GM23338 (cell line): Measurements from ENCODE around the gene CPNE4. TPM values are rescaled to one million over a fixed set of nuclear protein-coding genes. Genes with fewer than 3 reads are reported as not detected.

Experiments used
- ATAC-seq: fragments of 200-7000 bp; cut with Tn5 transposase; 3 replicates; pipeline ENCODE4 v1.9.1; 2020
- DNase-seq: peaks from one replicate; pipeline ENCODE4 v3.0.0-alpha.2; 2015; ENCODE audit warnings: low spot score
- H2AFZ ChIP-seq: fragments of 200-600 bp; sonication (generic); 2 replicates; pipeline ENCODE4 v1.8.0; 2016; ENCODE audit warnings: antibody characterized with exemption, mild to moderate bottlenecking, moderate library complexity
- H3F3A ChIP-seq: fragments of 200-600 bp; sonication (generic); replicated peaks from 2 replicates; pipeline ENCODE4 v1.8.0; 2017; ENCODE audit warnings: antibody characterized with exemption, mixed run types, low read depth
- H3K27ac ChIP-seq: fragments of 200-600 bp; sonication (generic); 2 replicates; pipeline ENCODE4 v1.6.1; 2016; ENCODE audit warnings: low read depth
- H3K27me3 ChIP-seq: fragments of 200-600 bp; sonication (generic); 2 replicates; pipeline ENCODE4 v1.8.0; 2016; ENCODE audit warnings: mild to moderate bottlenecking, mixed run types, moderate library complexity; ENCODE audit not compliant: insufficient read depth
- H3K36me3 ChIP-seq: fragments of 200-600 bp; sonication (generic); 2 replicates; pipeline ENCODE4 v1.8.0; 2016; ENCODE audit warnings: mild to moderate bottlenecking; ENCODE audit not compliant: insufficient read depth
- H3K4me1 ChIP-seq: fragments of 200-600 bp; sonication (generic); 2 replicates; pipeline ENCODE4 v1.8.0; 2016; ENCODE audit warnings: mild to moderate bottlenecking, moderate library complexity; ENCODE audit not compliant: insufficient read depth
- H3K4me2 ChIP-seq: fragments of 200-600 bp; sonication (generic); 2 replicates; pipeline ENCODE4 v1.7.1; 2017; ENCODE audit warnings: mixed run types
- H3K4me3 ChIP-seq: fragments of 200-600 bp; sonication (generic); 2 replicates; pipeline ENCODE4 v1.6.1; 2016; ENCODE audit warnings: mixed run types
- H3K79me2 ChIP-seq: fragments of 200-600 bp; sonication (generic); replicated peaks from 2 replicates; pipeline ENCODE4 v1.8.0; 2017; ENCODE audit warnings: mild to moderate bottlenecking; ENCODE audit not compliant: insufficient read depth
- H3K9me2 ChIP-seq: fragments of 200-600 bp; sonication (generic); 2 replicates; pipeline ENCODE4 v1.8.0; 2017; ENCODE audit not compliant: insufficient read depth
- H4K20me1 ChIP-seq: fragments of 200-600 bp; sonication (generic); replicated peaks from 2 replicates; pipeline ENCODE4 v1.8.0; 2017; ENCODE audit warnings: mild to moderate bottlenecking; ENCODE audit not compliant: insufficient read depth
- H3K27ac Mint-ChIP-seq: 2 replicates; pipeline ENCODE4 v1.8.0; 2020; ENCODE audit warnings: inconsistent platforms, mild to moderate bottlenecking, moderate library complexity, mixed read lengths
- H3K27me3 Mint-ChIP-seq: 3 replicates; pipeline ENCODE4 v1.8.0; 2022; ENCODE audit warnings: low read depth, mild to moderate bottlenecking, moderate library complexity, mixed read lengths, inconsistent platforms; ENCODE audit not compliant: insufficient read depth, poor library complexity
- H3K36me3 Mint-ChIP-seq: 3 replicates; pipeline ENCODE4 v1.8.0; 2021; ENCODE audit warnings: low read depth, mild to moderate bottlenecking, inconsistent platforms, moderate library complexity, mixed read lengths
- H3K4me1 Mint-ChIP-seq: 3 replicates; pipeline ENCODE4 v1.8.0; 2020; ENCODE audit warnings: mild to moderate bottlenecking, inconsistent platforms, mixed read lengths
- H3K4me3 Mint-ChIP-seq: 3 replicates; pipeline ENCODE4 v1.8.0; 2021; ENCODE audit warnings: moderate library complexity, mild to moderate bottlenecking, inconsistent platforms, mixed read lengths
- H3K9me3 Mint-ChIP-seq: 3 replicates; pipeline ENCODE4 v1.8.0; 2020; ENCODE audit warnings: moderate library complexity, mild to moderate bottlenecking, inconsistent platforms, mixed read lengths
- CREB1 ChIP-seq: fragments of 250-450 bp; sonication (Bioruptor Pico); IDR thresholded peaks from 2 replicates; pipeline ENCODE4 v1.5.0; 2020; ENCODE audit warnings: low read depth, mild to moderate bottlenecking, moderate library complexity
- EZH2 ChIP-seq: fragments of 200-600 bp; sonication (generic); IDR thresholded peaks from one replicate; pipeline ENCODE4 v1.8.0; 2017; ENCODE audit warnings: antibody characterized with exemption, mild to moderate bottlenecking, low read depth; ENCODE audit not compliant: unreplicated experiment
- JUNB ChIP-seq: IDR thresholded peaks from one replicate; pipeline ENCODE4 v1.6.1; 2016; ENCODE audit warnings: antibody characterized with exemption; ENCODE audit not compliant: unreplicated experiment
- REST ChIP-seq: IDR thresholded peaks from one replicate; pipeline ENCODE4 v1.6.1; 2018; ENCODE audit warnings: antibody characterized with exemption; ENCODE audit not compliant: unreplicated experiment
- STAT1 ChIP-seq: IDR thresholded peaks from one replicate; pipeline ENCODE4 v1.6.1; 2016; ENCODE audit warnings: antibody characterized with exemption; ENCODE audit not compliant: unreplicated experiment
- ZNF114 ChIP-seq: fragments of 250-450 bp; sonication (Bioruptor Pico); IDR thresholded peaks from 2 replicates; pipeline ENCODE4 v1.5.0; 2020; ENCODE audit warnings: mild to moderate bottlenecking, moderate library complexity
- ZNF331 ChIP-seq: fragments of 250-450 bp; sonication (Bioruptor Pico); IDR thresholded peaks from 2 replicates; pipeline ENCODE4 v1.5.0; 2020; ENCODE audit warnings: low read depth, mild to moderate bottlenecking, moderate library complexity
- ZNF462 ChIP-seq: fragments of 250-450 bp; sonication (Bioruptor Pico); IDR thresholded peaks from 2 replicates; pipeline ENCODE4 v1.5.0; 2020; ENCODE audit warnings: mild to moderate bottlenecking, moderate library complexity
- polyA plus RNA-seq: library from polyadenylated mRNA; unstranded; fragments of >200 nt; fragmentation: Nextera tagmentation; extraction: Ambion mirVana; gene quantifications from 2 replicates; pipeline ENCODE4 v1.2.1, GENCODE V29; 2016
- total RNA-seq: library from RNA; depleted of rRNA; stranded (reverse); fragments of >200 nt; shearing (Covaris generic); gene quantifications from 2 replicates; pipeline ENCODE4 v1.2.3, GENCODE V29; 2014
- TF ChIP-seq, protein P1 (sequence below): IDR thresholded peaks from 2 replicates; pipeline ENCODE4 v1.6.1; 2016; ENCODE audit warnings: antibody characterized with exemption

The CPNE4 gene
- total and polyA plus RNA-seq, 2 experiments from 2014 or later: 2.0 to 6.5 TPM

- no peaks in the 10 kb centered on the region for H3K9me3 Mint-ChIP-seq
- H3K36me3 ChIP-seq: no peaks in the 10 kb centered on the region
- TF ChIP-seq EZH2: no peak
- 0 out of 2 replicates have a peak, but pooled peaks have one; percentile 14 for TF ChIP-seq ZNF462 (CRISPR knock-in tag)
- H3K27me3 ChIP-seq: no peaks in the 10 kb centered on the region
- peaks cover 1% of the 10 kb centered on the region for H3K27me3 Mint-ChIP-seq
- no peak overlapping the region for H2AFZ ChIP-seq
- no peak overlapping the region for H3K27ac Mint-ChIP-seq
- H3K4me1 Mint-ChIP-seq: peaks cover 11% of the 10 kb centered on the region
- H3K4me1 ChIP-seq: peaks cover 6% of the 10 kb centered on the region; the same call in 1 of the 2 replicates
- H3F3A ChIP-seq: no peaks in the 10 kb centered on the region
- H3K36me3 Mint-ChIP-seq: no peaks in the 10 kb centered on the region
- H3K27ac ChIP-seq: no peak overlapping the region
- H3K4me2 ChIP-seq: no peak overlapping the region
- H3K4me3 Mint-ChIP-seq: no peak overlapping the region
- H3K9me2 ChIP-seq: no peaks in the 10 kb centered on the region
- peak; percentile 54 for DNase-seq
- peak; percentile 32; the same call in 1 of the 3 replicates for ATAC-seq
- no peaks in the 10 kb centered on the region for H4K20me1 ChIP-seq
- no peak overlapping the region for H3K4me3 ChIP-seq
- no peaks in the 10 kb centered on the region for H3K79me2 ChIP-seq
Observed at GRCh38 chr3:132083583-132084279, 48.9 kb upstream of the CPNE4 start.

GRCh38 chr3:132083159-132083558, 48.3 kb upstream of the CPNE4 start:
- ATAC-seq: no peak
- no peak overlapping the region for H2AFZ ChIP-seq
- TF ChIP-seq REST (no peak), CREB1 (CRISPR knock-in tag) (no peak), ZNF331 (CRISPR knock-in tag) (no peak), EZH2 (no peak), ZNF114 (CRISPR knock-in tag) (no peak), STAT1 (no peak), JUNB (no peak)
- TF ChIP-seq, protein P1, sequence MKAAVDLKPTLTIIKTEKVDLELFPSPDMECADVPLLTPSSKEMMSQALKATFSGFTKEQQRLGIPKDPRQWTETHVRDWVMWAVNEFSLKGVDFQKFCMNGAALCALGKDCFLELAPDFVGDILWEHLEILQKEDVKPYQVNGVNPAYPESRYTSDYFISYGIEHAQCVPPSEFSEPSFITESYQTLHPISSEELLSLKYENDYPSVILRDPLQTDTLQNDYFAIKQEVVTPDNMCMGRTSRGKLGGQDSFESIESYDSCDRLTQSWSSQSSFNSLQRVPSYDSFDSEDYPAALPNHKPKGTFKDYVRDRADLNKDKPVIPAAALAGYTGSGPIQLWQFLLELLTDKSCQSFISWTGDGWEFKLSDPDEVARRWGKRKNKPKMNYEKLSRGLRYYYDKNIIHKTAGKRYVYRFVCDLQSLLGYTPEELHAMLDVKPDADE: no peak

More at GRCh38 chr3:132083159-132083558, 48.3 kb upstream of the CPNE4 start:
- H3K9me3 Mint-ChIP-seq: no peaks in the 10 kb centered on the region
- H3K36me3 Mint-ChIP-seq: no peaks in the 10 kb centered on the region
- H3K4me1 ChIP-seq: peaks cover 6% of the 10 kb centered on the region; the same call in 1 of the 2 replicates
- no peaks in the 10 kb centered on the region for H3K79me2 ChIP-seq
- H3K4me3 Mint-ChIP-seq: no peak overlapping the region
- peaks cover 11% of the 10 kb centered on the region for H3K4me1 Mint-ChIP-seq
- no peak for DNase-seq
- no peak overlapping the region for H3K27ac Mint-ChIP-seq
- H3F3A ChIP-seq: no peaks in the 10 kb centered on the region
- peaks cover 1% of the 10 kb centered on the region for H3K27me3 Mint-ChIP-seq
- no peak overlapping the region for H3K4me2 ChIP-seq
- no peak overlapping the region for H3K4me3 ChIP-seq
- no peaks in the 10 kb centered on the region for H4K20me1 ChIP-seq
- H3K9me2 ChIP-seq: no peaks in the 10 kb centered on the region
- no peak overlapping the region for H3K27ac ChIP-seq
- no peaks in the 10 kb centered on the region for H3K27me3 ChIP-seq
- H3K36me3 ChIP-seq: no peaks in the 10 kb centered on the region
